ENCODE measurements around the gene ENSA. TPM values are rescaled to one million over a fixed set of nuclear protein-coding genes. Genes with fewer than 3 reads are reported as not detected.
"Not testable (repeated sequence)": the region's sequence is repeated elsewhere in the genome, so short reads cannot be mapped to it uniquely, and the experiment has no call there.

The ENSA gene
- total and polyA plus RNA-seq, 2 donors (not counting 1 experiment from before 2014, with no cell fraction given), result 78.1 to 112 TPM

DNA sequence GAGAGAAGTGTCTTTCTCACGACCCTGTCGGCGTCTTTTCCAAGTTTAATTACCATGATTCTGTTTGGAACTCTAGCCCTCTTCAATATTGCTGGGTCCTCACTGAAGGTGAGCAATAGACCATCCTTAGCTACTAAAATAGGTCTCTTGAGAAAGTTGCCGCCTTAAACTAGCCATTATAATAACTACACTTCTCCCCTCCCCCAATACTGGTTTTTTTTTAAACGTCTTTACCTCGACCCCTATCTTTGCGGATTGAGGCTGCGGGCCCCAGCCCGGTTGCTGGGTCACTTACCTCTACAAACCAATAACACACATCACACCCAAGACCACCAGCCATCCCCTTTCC, 672 bp downstream of the ENSA start:
- no peak overlapping the region for H2AFZ ChIP-seq (ENCODE audit: low read length)
- H3K79me2 ChIP-seq (ENCODE audit: control insufficient read depth, insufficient read depth, low read length), result peaks cover 33% of the 10 kb centered on the region

DNA sequence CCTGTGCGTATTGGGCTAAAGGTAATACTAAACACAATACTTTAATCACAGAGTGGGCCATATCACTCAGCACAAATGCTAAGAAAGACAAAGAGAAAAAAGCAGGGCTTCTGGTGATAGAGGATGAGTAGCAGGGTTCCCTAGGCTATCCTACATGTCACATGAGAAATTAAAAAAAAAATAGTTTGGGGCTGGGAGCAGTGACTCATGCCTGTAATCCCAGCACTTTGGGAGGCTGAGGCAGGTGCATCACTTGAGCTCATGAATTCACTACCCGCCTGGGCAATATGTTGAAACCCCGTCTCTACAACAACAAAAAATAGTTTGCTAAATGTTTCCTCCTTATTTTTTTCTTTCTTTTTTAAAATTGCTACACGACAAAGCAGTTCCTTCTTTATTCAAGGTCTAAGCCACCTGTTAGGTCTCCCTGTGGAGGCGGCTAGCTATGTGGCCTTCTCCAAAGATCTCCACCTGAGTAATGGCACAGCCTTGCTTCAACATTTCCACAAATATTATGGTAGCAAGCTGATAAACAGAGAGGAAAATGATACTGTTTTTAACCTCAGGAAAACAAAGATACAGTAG, 1.5 kb downstream of the ENSA start:
- H3K9ac ChIP-seq (ENCODE audit: insufficient read depth, low read length), result no peak overlapping the region
- no peak for TF ChIP-seq EZH2 (IDR thresholded peaks at IDR 0.05; ENCODE audit: low read length, missing control alignments)
- TF ChIP-seq, protein P1, sequence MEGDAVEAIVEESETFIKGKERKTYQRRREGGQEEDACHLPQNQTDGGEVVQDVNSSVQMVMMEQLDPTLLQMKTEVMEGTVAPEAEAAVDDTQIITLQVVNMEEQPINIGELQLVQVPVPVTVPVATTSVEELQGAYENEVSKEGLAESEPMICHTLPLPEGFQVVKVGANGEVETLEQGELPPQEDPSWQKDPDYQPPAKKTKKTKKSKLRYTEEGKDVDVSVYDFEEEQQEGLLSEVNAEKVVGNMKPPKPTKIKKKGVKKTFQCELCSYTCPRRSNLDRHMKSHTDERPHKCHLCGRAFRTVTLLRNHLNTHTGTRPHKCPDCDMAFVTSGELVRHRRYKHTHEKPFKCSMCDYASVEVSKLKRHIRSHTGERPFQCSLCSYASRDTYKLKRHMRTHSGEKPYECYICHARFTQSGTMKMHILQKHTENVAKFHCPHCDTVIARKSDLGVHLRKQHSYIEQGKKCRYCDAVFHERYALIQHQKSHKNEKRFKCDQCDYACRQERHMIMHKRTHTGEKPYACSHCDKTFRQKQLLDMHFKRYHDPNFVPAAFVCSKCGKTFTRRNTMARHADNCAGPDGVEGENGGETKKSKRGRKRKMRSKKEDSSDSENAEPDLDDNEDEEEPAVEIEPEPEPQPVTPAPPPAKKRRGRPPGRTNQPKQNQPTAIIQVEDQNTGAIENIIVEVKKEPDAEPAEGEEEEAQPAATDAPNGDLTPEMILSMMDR (conservative IDR thresholded peaks at IDR 0.05 in 1 of 2, IDR thresholded peaks at IDR 0.05 in 1 of 2; ENCODE audit: low read depth in 1 of 2, low read length in 2 of 2), result no peak
- no peak overlapping the region for H2AFZ ChIP-seq (ENCODE audit: low read length)
- no peaks in the 10 kb centered on the region for H3K27me3 ChIP-seq (ENCODE audit: control insufficient read depth, insufficient read depth, low read length)
- H3K4me2 ChIP-seq (ENCODE audit: extremely low read depth, insufficient read depth, low read length), result peak overlapping the region; percentile 79
- no peaks in the 10 kb centered on the region for H4K20me1 ChIP-seq (ENCODE audit: control insufficient read depth, extremely low read depth, insufficient read depth, low read length)
- no peak for DNase-seq (ENCODE audit: low read depth in 2 of 2)
- no peaks in the 10 kb centered on the region for H3K9me3 ChIP-seq (ENCODE audit: control insufficient read depth, insufficient read depth, low read depth, low read length)
- no peaks in the 10 kb centered on the region for H3K4me1 ChIP-seq (ENCODE audit: control insufficient read depth, extremely low read depth, insufficient read depth, low read length)
- H3K4me3 ChIP-seq (replicated peaks in 1 of 4; ENCODE audit: control extremely low read depth in 1 of 4, insufficient read depth in 1 of 4, low read depth in 3 of 4, low read length in 4 of 4), result peak overlapping the region; percentile 56 to 87 (median 74)
- H3K27ac ChIP-seq (ENCODE audit: insufficient read depth, low read length), result no peak overlapping the region
- H3K36me3 ChIP-seq (ENCODE audit: control insufficient read depth, insufficient read depth, low read length), result peaks cover 12% of the 10 kb centered on the region
- peaks cover 33% of the 10 kb centered on the region for H3K79me2 ChIP-seq (ENCODE audit: control insufficient read depth, insufficient read depth, low read length)

More for the DNA sequence above, 672 bp downstream of the ENSA start:
- Histone ChIP-seq H3K27me3 (ENCODE audit: control insufficient read depth, insufficient read depth, low read length) (no peaks in the 10 kb centered on the region), H3K36me3 (ENCODE audit: control insufficient read depth, insufficient read depth, low read length) (peaks cover 11% of the 10 kb centered on the region), H3K4me1 (ENCODE audit: control insufficient read depth, extremely low read depth, insufficient read depth, low read length) (no peaks in the 10 kb centered on the region), H3K9me3 (ENCODE audit: control insufficient read depth, insufficient read depth, low read depth, low read length) (no peaks in the 10 kb centered on the region), H3K4me2 (ENCODE audit: extremely low read depth, insufficient read depth, low read length) (peak overlapping the region; percentile 79), H4K20me1 (ENCODE audit: control insufficient read depth, extremely low read depth, insufficient read depth, low read length) (no peaks in the 10 kb centered on the region), H3K27ac (ENCODE audit: insufficient read depth, low read length) (peak overlapping the region; percentile 93), H3K9ac (ENCODE audit: insufficient read depth, low read length) (peak overlapping the region; percentile 37), H3K4me3 (replicated peaks in 1 of 4; ENCODE audit: control extremely low read depth in 1 of 4, insufficient read depth in 1 of 4, low read depth in 3 of 4, low read length in 4 of 4) (peak overlapping the region; percentile 56 to 87 (median 74))
- TF ChIP-seq EZH2 (IDR thresholded peaks at IDR 0.05; ENCODE audit: low read length, missing control alignments), result no peak
- TF ChIP-seq, protein P1 (conservative IDR thresholded peaks at IDR 0.05 in 1 of 2, IDR thresholded peaks at IDR 0.05 in 1 of 2; ENCODE audit: low read depth in 1 of 2, low read length in 2 of 2), result no peak
- DNase-seq (ENCODE audit: low read depth in 2 of 2), result no peak

DNA sequence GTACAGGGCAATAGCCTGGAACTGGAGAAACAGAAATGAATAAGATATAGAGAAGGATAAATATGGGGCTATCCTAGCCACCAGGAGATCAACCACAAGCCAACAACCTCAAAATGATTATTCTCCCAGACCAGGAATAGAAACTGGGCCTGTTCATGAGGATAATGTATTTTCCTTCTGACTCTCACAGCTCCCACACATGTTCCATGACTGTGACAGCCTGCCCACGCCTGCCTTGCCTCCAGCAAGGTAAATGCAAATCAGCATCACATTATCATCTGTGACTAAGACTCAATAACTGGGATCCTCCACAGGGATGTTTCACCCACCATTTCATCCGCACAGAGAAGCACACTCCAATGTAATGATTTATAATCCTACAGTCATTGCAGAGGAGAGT, 3.3 kb downstream of the ENSA start:
- no peak overlapping the region for H2AFZ ChIP-seq (ENCODE audit: low read length)
- no peak for DNase-seq (ENCODE audit: low read depth in 2 of 2)
- H3K36me3 ChIP-seq (ENCODE audit: control insufficient read depth, insufficient read depth, low read length), result peaks cover 12% of the 10 kb centered on the region
- H4K20me1 ChIP-seq (ENCODE audit: control insufficient read depth, extremely low read depth, insufficient read depth, low read length), result no peaks in the 10 kb centered on the region
- no peaks in the 10 kb centered on the region for H3K27me3 ChIP-seq (ENCODE audit: control insufficient read depth, insufficient read depth, low read length)
- TF ChIP-seq, protein P1 (conservative IDR thresholded peaks at IDR 0.05 in 1 of 2, IDR thresholded peaks at IDR 0.05 in 1 of 2; ENCODE audit: low read depth in 1 of 2, low read length in 2 of 2), result no peak
- TF ChIP-seq EZH2 (IDR thresholded peaks at IDR 0.05; ENCODE audit: low read length, missing control alignments), result no peak
- H3K4me2 ChIP-seq (ENCODE audit: extremely low read depth, insufficient read depth, low read length), result no peak overlapping the region
- H3K9me3 ChIP-seq (ENCODE audit: control insufficient read depth, insufficient read depth, low read depth, low read length), result no peaks in the 10 kb centered on the region
- H3K79me2 ChIP-seq (ENCODE audit: control insufficient read depth, insufficient read depth, low read length), result peaks cover 35% of the 10 kb centered on the region
- no peak overlapping the region for H3K9ac ChIP-seq (ENCODE audit: insufficient read depth, low read length)
- H3K4me1 ChIP-seq (ENCODE audit: control insufficient read depth, extremely low read depth, insufficient read depth, low read length), result peaks cover 8% of the 10 kb centered on the region
- no peak overlapping the region for H3K27ac ChIP-seq (ENCODE audit: insufficient read depth, low read length)
- no peak overlapping the region for H3K4me3 ChIP-seq (replicated peaks in 1 of 4; ENCODE audit: control extremely low read depth in 1 of 4, insufficient read depth in 1 of 4, low read depth in 3 of 4, low read length in 4 of 4)

DNA sequence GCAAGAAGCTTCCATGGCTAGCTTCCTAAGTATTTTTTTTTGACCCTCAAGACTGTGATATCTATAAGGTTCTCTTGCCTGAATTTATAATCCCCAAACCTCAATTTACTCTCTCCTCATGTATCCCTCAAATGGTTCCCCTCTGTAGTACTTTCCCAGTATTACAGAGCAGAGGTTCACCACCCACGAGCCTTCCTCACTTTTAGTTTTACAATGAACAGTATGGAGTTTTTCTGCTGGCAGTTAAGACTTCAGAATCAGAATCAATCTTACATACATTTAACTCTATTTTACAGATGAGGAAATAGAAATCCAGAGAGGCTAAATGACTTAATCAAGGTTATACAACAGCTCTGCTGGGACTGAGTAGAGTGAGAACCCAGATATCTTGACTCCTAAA, 4.9 kb downstream of the ENSA start:
- not testable (repeated sequence) for H3K4me2 ChIP-seq (ENCODE audit: extremely low read depth, insufficient read depth, low read length); H2AFZ ChIP-seq (ENCODE audit: low read length); H3K9me3 ChIP-seq (ENCODE audit: control insufficient read depth, insufficient read depth, low read depth, low read length); H3K4me3 ChIP-seq (replicated peaks in 1 of 4; ENCODE audit: control extremely low read depth in 1 of 4, insufficient read depth in 1 of 4, low read depth in 3 of 4, low read length in 4 of 4); H3K27ac ChIP-seq (ENCODE audit: insufficient read depth, low read length); H3K9ac ChIP-seq (ENCODE audit: insufficient read depth, low read length); H4K20me1 ChIP-seq (ENCODE audit: control insufficient read depth, extremely low read depth, insufficient read depth, low read length); DNase-seq (ENCODE audit: low read depth in 2 of 2); H3K27me3 ChIP-seq (ENCODE audit: control insufficient read depth, insufficient read depth, low read length)
- peaks cover 21% of the 10 kb centered on the region for H3K4me1 ChIP-seq (ENCODE audit: control insufficient read depth, extremely low read depth, insufficient read depth, low read length)
- peaks cover 12% of the 10 kb centered on the region for H3K36me3 ChIP-seq (ENCODE audit: control insufficient read depth, insufficient read depth, low read length)
- peaks cover 33% of the 10 kb centered on the region for H3K79me2 ChIP-seq (ENCODE audit: control insufficient read depth, insufficient read depth, low read length)

GRCh38 chr1:150624134-150624533, 5.3 kb downstream of the ENSA start:
- H4K20me1 ChIP-seq (ENCODE audit: control insufficient read depth, extremely low read depth, insufficient read depth, low read length); H3K9ac ChIP-seq (ENCODE audit: insufficient read depth, low read length); H3K4me2 ChIP-seq (ENCODE audit: extremely low read depth, insufficient read depth, low read length); H3K27ac ChIP-seq (ENCODE audit: insufficient read depth, low read length); DNase-seq (ENCODE audit: low read depth in 2 of 2); H3K27me3 ChIP-seq (ENCODE audit: control insufficient read depth, insufficient read depth, low read length); H3K4me3 ChIP-seq (replicated peaks in 1 of 4; ENCODE audit: control extremely low read depth in 1 of 4, insufficient read depth in 1 of 4, low read depth in 3 of 4, low read length in 4 of 4); H3K9me3 ChIP-seq (ENCODE audit: control insufficient read depth, insufficient read depth, low read depth, low read length); H2AFZ ChIP-seq (ENCODE audit: low read length): not testable (repeated sequence)
- H3K79me2 ChIP-seq (ENCODE audit: control insufficient read depth, insufficient read depth, low read length), result peaks cover 33% of the 10 kb centered on the region
- H3K4me1 ChIP-seq (ENCODE audit: control insufficient read depth, extremely low read depth, insufficient read depth, low read length), result peaks cover 25% of the 10 kb centered on the region
- peaks cover 12% of the 10 kb centered on the region for H3K36me3 ChIP-seq (ENCODE audit: control insufficient read depth, insufficient read depth, low read length)
